Ovary (tissue), 9 donors: ENCODE data around the gene KIF1C. TPM values are rescaled to one million over a fixed set of nuclear protein-coding genes. Genes with fewer than 3 reads are reported as not detected.

Experiments used
- DNase-seq, 5 donors: peaks; one replicate each; pipeline ENCODE4 v3.0.0-alpha.2; 2019 to 2020
- H3K27ac ChIP-seq, 2 donors: fragments of 200-600 bp; one replicate each; pipeline versions ENCODE4 v1.5.1 to v1.8.0; 2019 to 2022
- H3K27me3 ChIP-seq: fragments of 200-600 bp; one replicate; pipeline ENCODE4 v1.8.0; 2022
- H3K36me3 ChIP-seq: fragments of 200-600 bp; sonication (generic); one replicate; pipeline ENCODE4 v1.5.1; 2019
- H3K4me1 ChIP-seq: one replicate; pipeline ENCODE4 v1.8.1; 2013; ENCODE audit warnings: mild to moderate bottlenecking, moderate library complexity; ENCODE audit not compliant: insufficient read depth
- H3K4me3 ChIP-seq: fragments of 200-600 bp; sonication (generic); one replicate; pipeline ENCODE4 v1.5.1; 2017
- H3K9me3 ChIP-seq, 2 donors: fragments of 200-600 bp in 1 of 2; sonication (generic) in 1 of 2; one replicate each; pipeline versions ENCODE4 v1.5.1 to v1.8.1; 2013 to 2019; ENCODE audit warnings: mild to moderate bottlenecking in 1 of 2, moderate library complexity in 1 of 2
- EP300 ChIP-seq: sonication (generic); formaldehyde crosslinking; IDR thresholded peaks from one replicate; pipeline ENCODE4 v1.6.1; 2017; ENCODE audit warnings: antibody characterized with exemption
- POLR2A ChIP-seq: fragments of 450-650 bp; IDR thresholded peaks from one replicate; pipeline ENCODE4 v1.6.1; 2017; ENCODE audit warnings: antibody characterized with exemption, mild to moderate bottlenecking, moderate library complexity
- WGBS, 3 donors: extraction: QIAGEN DNeasy Blood & Tissue Kit in 1 of 3; methylation state at CpG; one replicate each; pipeline versions ENCODE4 v1.1.5 to v1.1.7; 2013 to 2017; 5-methylcytosine and 5-hydroxymethylcytosine counted together
- intact Hi-C, 4 donors: fragments of 100-400 bp; cut with DNase I; formaldehyde crosslinking; loops; one replicate each; pipeline versions ENCODE4 v1.11.0 to v1.15.1; 2022 to 2023
- polyA plus RNA-seq, 2 donors: library from polyadenylated mRNA; stranded (reverse); fragments of 200-250 nt in 1 of 2; fragments of 350-450 nt in 1 of 2; fragmentation: Illumina TruSeq in 1 of 2; extraction: RNeasy Lipid Tissue Mini Kit (QIAGEN cat#74804) in 1 of 2; gene quantifications; one replicate each; pipeline ENCODE4 v1.2.3, GENCODE V29; 2013 to 2014
- total RNA-seq, 7 donors: library from RNA; depleted of rRNA in 2 of 7; stranded (reverse); fragments of >200 nt in 2 of 7; fragmentation: NEBNext Ultra II Directional in 3 of 7; extraction: Animal tissue kit (Norgen Biotek cat#: 25700) in 3 of 7; gene quantifications; one replicate each; pipeline versions ENCODE4 v1.1.0 to v1.2.4, GENCODE V29; 2016 to 2023
- TF ChIP-seq, protein P1 (sequence below), 3 donors: fragments of 450-650 bp in 2 of 3; fragments of 200-600 bp in 1 of 3; IDR thresholded peaks; one replicate each; pipeline versions ENCODE4 v1.5.1 to v1.8.0; 2016 to 2022; ENCODE audit warnings: antibody characterized with exemption in 3 of 3, mild to moderate bottlenecking in 1 of 3
- donor health status: DM: no; HTN: no; CAD: no; lungs with moderate emphysema.
- donor health status: DM: no; HTN: no; CAD: no.
- donor health status: Bipolar disorder and iron deficiency.
- donor health status: DM: yes; HTN: yes; CAD: no.
- donor health status: DM: no; HTN: no; CAD: no.
- donor health status: DM: yes; HTN: yes; CAD: no.

The KIF1C gene
- total and polyA plus RNA-seq, 9 donors: 17.5 to 129 (median 90.3) TPM

DNA sequence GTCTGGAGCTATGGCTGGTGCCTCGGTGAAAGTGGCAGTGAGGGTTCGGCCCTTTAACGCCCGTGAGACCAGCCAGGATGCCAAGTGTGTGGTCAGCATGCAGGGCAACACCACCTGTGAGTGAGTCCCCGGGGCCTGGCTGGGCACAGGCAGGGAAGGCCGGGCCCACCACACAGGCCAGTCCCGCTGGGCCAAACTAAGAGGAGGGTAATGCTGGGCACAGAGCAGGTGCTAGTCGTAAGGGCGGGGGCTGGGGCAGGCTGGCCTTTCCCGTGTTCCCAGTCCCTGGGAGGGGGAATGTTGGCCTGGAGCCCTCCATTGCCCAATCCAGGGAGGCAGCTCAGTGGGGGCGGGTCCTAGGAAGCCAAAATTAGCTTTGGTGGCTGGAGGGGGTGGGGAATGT is 2.5 kb downstream of the KIF1C start:
- Histone ChIP-seq H3K4me1 (peaks cover 11% of the 10 kb centered on the region), H3K36me3 (no peaks in the 10 kb centered on the region), H3K4me3 (no peak overlapping the region), H3K9me3 (no peaks in the 10 kb centered on the region), H3K27me3 (no peaks in the 10 kb centered on the region), H3K27ac (peak overlapping the region; percentile 16)
- intact Hi-C loops: no loop called here
- TF ChIP-seq, protein P1, sequence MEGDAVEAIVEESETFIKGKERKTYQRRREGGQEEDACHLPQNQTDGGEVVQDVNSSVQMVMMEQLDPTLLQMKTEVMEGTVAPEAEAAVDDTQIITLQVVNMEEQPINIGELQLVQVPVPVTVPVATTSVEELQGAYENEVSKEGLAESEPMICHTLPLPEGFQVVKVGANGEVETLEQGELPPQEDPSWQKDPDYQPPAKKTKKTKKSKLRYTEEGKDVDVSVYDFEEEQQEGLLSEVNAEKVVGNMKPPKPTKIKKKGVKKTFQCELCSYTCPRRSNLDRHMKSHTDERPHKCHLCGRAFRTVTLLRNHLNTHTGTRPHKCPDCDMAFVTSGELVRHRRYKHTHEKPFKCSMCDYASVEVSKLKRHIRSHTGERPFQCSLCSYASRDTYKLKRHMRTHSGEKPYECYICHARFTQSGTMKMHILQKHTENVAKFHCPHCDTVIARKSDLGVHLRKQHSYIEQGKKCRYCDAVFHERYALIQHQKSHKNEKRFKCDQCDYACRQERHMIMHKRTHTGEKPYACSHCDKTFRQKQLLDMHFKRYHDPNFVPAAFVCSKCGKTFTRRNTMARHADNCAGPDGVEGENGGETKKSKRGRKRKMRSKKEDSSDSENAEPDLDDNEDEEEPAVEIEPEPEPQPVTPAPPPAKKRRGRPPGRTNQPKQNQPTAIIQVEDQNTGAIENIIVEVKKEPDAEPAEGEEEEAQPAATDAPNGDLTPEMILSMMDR (IDR thresholded peaks at IDR 0.05): no peak
- TF ChIP-seq POLR2A (no peak), EP300 (no peak)
- 51 to 61% (median 56%) methylated on average over 11 of the region's 11 CpGs for WGBS, 3 donors
- peak; percentile 73 to 86 (median 78) for DNase-seq

DNA sequence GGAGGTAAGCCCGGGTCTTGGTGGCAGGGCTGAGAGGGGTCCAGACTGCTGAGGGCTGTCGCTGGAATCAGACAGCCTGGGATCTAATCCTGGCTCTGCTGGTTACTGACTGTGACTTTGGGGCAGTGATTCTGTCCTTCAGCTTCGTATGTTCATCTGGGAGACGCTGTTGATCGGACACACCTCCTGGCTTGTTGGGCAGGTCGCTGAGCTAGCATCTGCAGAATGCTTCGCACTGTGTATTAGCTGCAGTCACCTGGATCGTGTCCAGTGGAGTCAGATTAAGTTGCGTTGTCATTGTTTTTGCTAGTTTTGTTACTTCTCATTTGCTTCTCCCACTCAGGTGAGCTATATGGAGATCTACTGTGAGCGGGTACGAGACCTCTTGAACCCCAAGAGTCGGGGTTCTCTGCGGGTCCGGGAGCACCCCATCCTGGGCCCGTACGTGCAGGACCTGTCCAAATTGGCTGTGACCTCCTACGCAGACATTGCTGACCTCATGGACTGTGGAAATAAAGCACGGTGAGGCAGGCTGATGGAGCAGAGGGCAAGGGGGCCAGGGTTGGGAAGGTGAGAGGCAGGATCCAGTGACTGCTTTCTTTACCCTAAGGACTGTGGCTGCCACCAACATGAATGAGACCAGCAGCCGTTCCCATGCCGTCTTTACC is 4.5 kb downstream of the KIF1C start:
- TF ChIP-seq EP300 (no peak), POLR2A (no peak)
- TF ChIP-seq, protein P1 (IDR thresholded peaks at IDR 0.05): no peak

DNA sequence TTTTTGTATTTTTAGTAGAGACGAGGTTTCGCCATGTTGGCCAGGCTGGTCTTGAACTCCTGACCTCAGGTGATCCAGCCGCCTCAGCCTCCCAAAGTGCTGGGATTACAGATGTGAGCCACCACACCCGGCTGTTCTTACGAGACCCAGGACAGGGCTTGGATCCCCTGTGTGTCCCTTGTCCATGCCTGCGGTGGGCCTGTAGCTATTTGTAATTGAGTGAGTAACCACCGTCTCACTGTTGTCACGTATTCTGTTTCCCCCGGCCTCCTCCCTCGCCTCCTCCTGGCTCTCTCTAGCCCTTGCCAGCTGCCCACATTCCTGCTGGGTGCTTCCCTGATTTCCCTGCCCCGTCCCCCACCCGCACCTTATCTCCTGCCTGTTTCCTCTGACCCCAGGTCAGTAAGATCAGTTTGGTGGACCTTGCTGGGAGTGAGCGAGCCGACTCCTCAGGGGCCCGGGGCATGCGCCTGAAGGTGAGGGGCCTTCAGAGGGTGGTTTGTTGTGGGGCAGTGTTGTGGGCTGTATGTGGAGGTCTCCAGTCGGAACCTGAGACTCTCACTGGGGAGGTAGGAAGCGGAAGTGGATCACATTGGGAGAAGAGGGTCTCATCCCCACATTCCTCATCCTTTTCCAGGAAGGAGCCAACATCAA is 5.6 kb downstream of the KIF1C start:
- intact Hi-C loops: no loop called here
- 90 to 94% (median 94%) methylated on average over 18 of the region's 18 CpGs for WGBS, 3 donors
- H3K4me3 ChIP-seq: no peak overlapping the region
- no peak overlapping the region for H3K27ac ChIP-seq
- no peaks in the 10 kb centered on the region for H3K36me3 ChIP-seq
- H3K4me1 ChIP-seq: peaks cover 6% of the 10 kb centered on the region
- no peak for DNase-seq
- H3K9me3 ChIP-seq: no peaks in the 10 kb centered on the region
- TF ChIP-seq, protein P1 (IDR thresholded peaks at IDR 0.05): no peak
- TF ChIP-seq POLR2A: no peak
- no peak for TF ChIP-seq EP300
- no peaks in the 10 kb centered on the region for H3K27me3 ChIP-seq

More for the DNA sequence above, 4.5 kb downstream of the KIF1C start:
- no peak overlapping the region for H3K27ac ChIP-seq
- WGBS, 3 donors: 87 to 91% (median 87%) methylated on average over 20 of the region's 20 CpGs
- no peaks in the 10 kb centered on the region for H3K27me3 ChIP-seq
- no peak for DNase-seq
- no peak overlapping the region for H3K4me3 ChIP-seq
- H3K36me3 ChIP-seq: no peaks in the 10 kb centered on the region
- H3K9me3 ChIP-seq: no peaks in the 10 kb centered on the region
- intact Hi-C loops: no loop called here
- H3K4me1 ChIP-seq: peaks cover 6% of the 10 kb centered on the region

DNA sequence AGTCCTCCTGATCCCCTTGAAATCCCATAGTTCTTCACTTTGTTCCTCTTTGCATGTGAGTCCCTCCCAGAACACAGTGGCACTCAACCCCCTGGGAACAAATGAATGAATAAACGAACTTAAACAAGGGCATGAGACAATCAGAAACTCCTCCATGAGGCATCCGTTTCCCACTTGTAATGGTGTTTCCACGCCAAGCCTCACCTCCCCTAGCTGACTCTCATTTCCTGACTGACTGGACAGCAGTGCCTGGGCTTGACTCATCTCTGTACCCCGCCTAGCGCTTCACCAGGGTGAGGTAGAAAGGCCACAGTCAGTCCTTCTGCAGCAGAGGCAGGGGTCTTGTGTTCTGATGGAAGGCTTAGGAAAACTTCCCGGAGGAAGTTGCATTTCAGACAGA is 14.2 kb downstream of the KIF1C start:
- intact Hi-C loops: loop anchor here in 1 of 4 donors (10.0 kb wide), 1 partner anchor 53 kb away; no protein-coding TSS in a partner anchor
- no peak for DNase-seq
- Histone ChIP-seq H3K4me1 (no peaks in the 10 kb centered on the region), H3K27ac (no peak overlapping the region), H3K27me3 (no peaks in the 10 kb centered on the region), H3K9me3 (no peaks in the 10 kb centered on the region), H3K4me3 (no peak overlapping the region), H3K36me3 (no peaks in the 10 kb centered on the region)
- WGBS, 3 donors: 85 to 86% (median 86%) methylated on average over 6 of the region's 6 CpGs
- TF ChIP-seq EP300 (no peak), POLR2A (no peak)
- TF ChIP-seq, protein P1 (IDR thresholded peaks at IDR 0.05): no peak
